ENCODE results near the gene YY1AP1. TPM values are rescaled to one million over a fixed set of nuclear protein-coding genes. Genes with fewer than 3 reads are reported as not detected.

The YY1AP1 gene
- polyA plus RNA-seq, 2 of the 4 experiments (the other 2 are of a cell fraction) = 34.2 to 91.5 TPM

- H3K4me1 ChIP-seq = no peaks in the 10 kb centered on the region
- ChIA-PET POLR2A (no interaction called here), CTCF (no interaction called here)
- no peak overlapping the region for H3K27ac ChIP-seq
- no peak overlapping the region for H3K4me3 ChIP-seq
- no peaks in the 10 kb centered on the region for H3K9me3 ChIP-seq
- TF ChIP-seq JUNB (IDR thresholded peaks at IDR 0.05) = no peak
- TF ChIP-seq PHF8 (IDR thresholded peaks at IDR 0.05; ENCODE audit: borderline replicate concordance, low read depth) = no peak
- no peak for TF ChIP-seq GATA3 (IDR thresholded peaks at IDR 0.05; ENCODE audit: borderline replicate concordance)
- TF ChIP-seq NPAS2 (CRISPR knock-in tag; IDR thresholded peaks at IDR 0.05; ENCODE audit: borderline replicate concordance) = no peak
- TF ChIP-seq MAZ (IDR thresholded peaks at IDR 0.05; ENCODE audit: borderline replicate concordance, low read depth, low read length) = no peak
- no peak for TF ChIP-seq NFE2L2 (conservative IDR thresholded peaks at IDR 0.05; ENCODE audit: low read length)
- TF ChIP-seq RCOR1 (IDR thresholded peaks at IDR 0.05; ENCODE audit: low read depth, low read length) = no peak
- no peak for TF ChIP-seq HEYL (CRISPR knock-in tag; IDR thresholded peaks at IDR 0.05)
- TF ChIP-seq ZSCAN20 (CRISPR knock-in tag; IDR thresholded peaks at IDR 0.05) = no peak
- no peak for TF ChIP-seq CTCF (IDR thresholded peaks at IDR 0.05)
- TF ChIP-seq EHF (CRISPR knock-in tag; IDR thresholded peaks at IDR 0.05) = no peak
- no peak for TF ChIP-seq RARB (CRISPR knock-in tag; IDR thresholded peaks at IDR 0.05)
- TF ChIP-seq, protein P1, sequence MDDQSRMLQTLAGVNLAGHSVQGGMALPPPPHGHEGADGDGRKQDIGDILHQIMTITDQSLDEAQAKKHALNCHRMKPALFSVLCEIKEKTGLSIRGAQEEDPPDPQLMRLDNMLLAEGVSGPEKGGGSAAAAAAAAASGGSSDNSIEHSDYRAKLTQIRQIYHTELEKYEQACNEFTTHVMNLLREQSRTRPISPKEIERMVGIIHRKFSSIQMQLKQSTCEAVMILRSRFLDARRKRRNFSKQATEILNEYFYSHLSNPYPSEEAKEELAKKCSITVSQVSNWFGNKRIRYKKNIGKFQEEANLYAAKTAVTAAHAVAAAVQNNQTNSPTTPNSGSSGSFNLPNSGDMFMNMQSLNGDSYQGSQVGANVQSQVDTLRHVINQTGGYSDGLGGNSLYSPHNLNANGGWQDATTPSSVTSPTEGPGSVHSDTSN (IDR thresholded peaks at IDR 0.05) = no peak
- no peak for TF ChIP-seq ESRRA (IDR thresholded peaks at IDR 0.05; ENCODE audit: borderline replicate concordance, low read length)
- TF ChIP-seq FOSL2 (IDR thresholded peaks at IDR 0.05) = no peak
- no peak for TF ChIP-seq FOSL2 (CRISPR knock-in tag; IDR thresholded peaks at IDR 0.05)
- no peak for TF ChIP-seq FOXS1 (CRISPR knock-in tag; IDR thresholded peaks at IDR 0.05)
- ATAC-seq (no peak), DNase-seq (ENCODE audit: low read depth in 1 of 2, low spot score in 1 of 2) (no peak), FAIRE-seq (no peak)
- H3K4me2 ChIP-seq = no peak overlapping the region
- 84% methylated on average over 4 of the region's 4 CpGs for WGBS (ENCODE audit: missing lambda C conversion rate)
Measured at GRCh38 chr1:155678027-155678426, 10.5 kb downstream of the YY1AP1 start.

DNA sequence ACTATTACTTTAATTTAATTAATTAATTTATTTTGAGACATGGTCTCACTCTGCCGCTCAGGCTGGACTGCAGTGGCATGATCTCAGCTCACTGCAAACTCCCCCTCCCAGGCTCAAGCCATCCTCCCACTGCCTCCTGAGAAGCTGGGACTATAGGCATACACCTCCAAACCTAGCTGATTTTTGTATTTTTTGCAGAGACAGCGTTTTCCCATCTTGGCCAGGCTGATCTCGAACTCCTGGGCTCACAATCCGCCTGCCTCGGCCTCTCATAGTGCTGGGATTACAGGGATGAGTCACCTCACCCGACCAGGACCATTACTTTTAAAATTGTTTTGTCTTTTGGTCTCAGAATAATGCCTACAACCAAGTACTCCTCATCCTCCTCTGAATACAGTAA lies 15.6 kb downstream of the YY1AP1 start:
- ATAC-seq (no peak), DNase-seq (ENCODE audit: low read depth in 1 of 2, low spot score in 1 of 2) (no peak), FAIRE-seq (no peak)
- Histone ChIP-seq H3K4me1 (no peaks in the 10 kb centered on the region), H3K9me3 (no peaks in the 10 kb centered on the region), H3K4me2 (no peak overlapping the region), H3K4me3 (no peak overlapping the region), H3K27ac (no peak overlapping the region)
- WGBS (ENCODE audit: missing lambda C conversion rate) = 88% methylated on average over 6 of the region's 6 CpGs
- POLR2A ChIA-PET = no interaction called here
- CTCF ChIA-PET = interaction anchor here (0.7 kb wide), 1 partner anchor 9 kb away, joined by 3 read pairs; no protein-coding TSS in a partner anchor
- no peak for TF ChIP-seq CEBPB (IDR thresholded peaks at IDR 0.05)
- no peak for TF ChIP-seq NR3C1 (IDR thresholded peaks at IDR 0.05)
- TF ChIP-seq MAFK (IDR thresholded peaks at IDR 0.05; ENCODE audit: partially characterized antibody) = peak; percentile 71
- TF ChIP-seq NPAS2 (CRISPR knock-in tag; IDR thresholded peaks at IDR 0.05; ENCODE audit: borderline replicate concordance) = no peak
- TF ChIP-seq RNF2 (IDR thresholded peaks at IDR 0.05; ENCODE audit: borderline replicate concordance, low read depth) = no peak
- TF ChIP-seq FOSL2 (IDR thresholded peaks at IDR 0.05) = no peak
- TF ChIP-seq FOSL2 (CRISPR knock-in tag; IDR thresholded peaks at IDR 0.05) = peak; percentile 14; the same call in 1 of the 2 replicates
- no peak for TF ChIP-seq POLR2AphosphoS2 (conservative IDR thresholded peaks at IDR 0.05; ENCODE audit: low read length)

GRCh38 chr1:155671750-155672149 lies 16.8 kb downstream of the YY1AP1 start:
- H3K27ac ChIP-seq = no peak overlapping the region
- WGBS (ENCODE audit: missing lambda C conversion rate) = 93% methylated on average over 4 of the region's 4 CpGs
- TF ChIP-seq MAFK (IDR thresholded peaks at IDR 0.05; ENCODE audit: partially characterized antibody) = peak; percentile 95
- TF ChIP-seq, protein P2, sequence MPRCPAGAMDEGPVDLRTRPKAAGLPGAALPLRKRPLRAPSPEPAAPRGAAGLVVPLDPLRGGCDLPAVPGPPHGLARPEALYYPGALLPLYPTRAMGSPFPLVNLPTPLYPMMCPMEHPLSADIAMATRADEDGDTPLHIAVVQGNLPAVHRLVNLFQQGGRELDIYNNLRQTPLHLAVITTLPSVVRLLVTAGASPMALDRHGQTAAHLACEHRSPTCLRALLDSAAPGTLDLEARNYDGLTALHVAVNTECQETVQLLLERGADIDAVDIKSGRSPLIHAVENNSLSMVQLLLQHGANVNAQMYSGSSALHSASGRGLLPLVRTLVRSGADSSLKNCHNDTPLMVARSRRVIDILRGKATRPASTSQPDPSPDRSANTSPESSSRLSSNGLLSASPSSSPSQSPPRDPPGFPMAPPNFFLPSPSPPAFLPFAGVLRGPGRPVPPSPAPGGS (IDR thresholded peaks at IDR 0.05) = no peak
- H3K4me1 ChIP-seq = no peaks in the 10 kb centered on the region
- ChIA-PET CTCF (no interaction called here), POLR2A (no interaction called here)
- H3K9me3 ChIP-seq = no peaks in the 10 kb centered on the region
- no peak for FAIRE-seq
- no peak overlapping the region for H3K4me3 ChIP-seq
- no peak overlapping the region for H3K4me2 ChIP-seq
- ATAC-seq = no peak
- no peak for DNase-seq (ENCODE audit: low read depth in 1 of 2, low spot score in 1 of 2)

Data from A549 (cell line).